OCI-LY7 (cell line): ENCODE results near the gene CCDC78. TPM values are rescaled to one million over a fixed set of nuclear protein-coding genes. Genes with fewer than 3 reads are reported as not detected.
"Not testable (repeated sequence)": the region's sequence is repeated elsewhere in the genome, so short reads cannot be mapped to it uniquely, and the experiment has no call there.

Source experiments
- BruUV-seq: library from RNA; stranded (reverse); fragments of 400-500 nt; replicated peaks from 2 replicates; lab custom pipeline; 2021; lab: Mats Ljungman, UMichigan
- CTCF ChIA-PET: fragments of 300-600 bp; sonication (Branson Sonifier 250); formaldehyde crosslinking; loops from one replicate; lab custom pipeline; 2022; ENCODE audit warnings: antibody characterized with exemption; ENCODE audit not compliant: unreplicated experiment; lab: Charles Lee
- POLR2A ChIA-PET: fragments of 300-600 bp; sonication (Branson Sonifier 250); formaldehyde crosslinking; loops from one replicate; lab custom pipeline; 2022; ENCODE audit warnings: antibody characterized with exemption; lab: Charles Lee
- DNase-seq: peaks from one replicate; pipeline ENCODE4 v3.0.0-alpha.2; 2015; ENCODE audit warnings: low spot score
- H2AFZ ChIP-seq: fragments of 200-600 bp; sonication (generic), shearing (Covaris generic); 2 replicates; pipeline ENCODE4 v1.6.1; 2014; ENCODE audit warnings: mild to moderate bottlenecking, antibody characterized with exemption, low read length, moderate library complexity
- H3K27ac ChIP-seq: fragments of 200-600 bp; sonication (generic); 2 replicates; pipeline ENCODE4 v1.5.1; 2014; ENCODE audit warnings: mixed run types, low read depth, mild to moderate bottlenecking, moderate library complexity, low read length, inconsistent platforms; ENCODE audit not compliant: poor library complexity, severe bottlenecking
- H3K36me3 ChIP-seq: fragments of 200-600 bp; sonication (generic); 2 replicates; pipeline ENCODE4 v1.6.1; 2014; ENCODE audit warnings: mild to moderate bottlenecking, antibody characterized with exemption, low read length, moderate library complexity, mixed read lengths; ENCODE audit not compliant: insufficient read depth
- H3K4me1 ChIP-seq: fragments of 200-600 bp; sonication (generic); 2 replicates; pipeline ENCODE4 v1.5.1; 2014; ENCODE audit warnings: mild to moderate bottlenecking, low read length; ENCODE audit not compliant: insufficient read depth, poor library complexity, severe bottlenecking
- H3K4me2 ChIP-seq: fragments of 200-600 bp; sonication (generic); 2 replicates; pipeline ENCODE4 v1.6.1; 2014; ENCODE audit warnings: mild to moderate bottlenecking, low read length
- H3K4me3 ChIP-seq: fragments of 200-600 bp; sonication (generic); 2 replicates; pipeline ENCODE4 v1.5.1; 2014; ENCODE audit warnings: mild to moderate bottlenecking, low read depth, low read length; ENCODE audit not compliant: poor library complexity, severe bottlenecking
- H3K79me2 ChIP-seq: fragments of 200-600 bp; sonication (generic); 2 replicates; pipeline ENCODE4 v1.6.1; 2016; ENCODE audit warnings: low read depth, mild to moderate bottlenecking, low read length, moderate library complexity, mixed read lengths; ENCODE audit not compliant: insufficient read depth
- H3K9me2 ChIP-seq: fragments of 200-600 bp; sonication (generic); 2 replicates; pipeline ENCODE4 v1.6.1; 2016; ENCODE audit warnings: mild to moderate bottlenecking, low read length, mixed read lengths; ENCODE audit not compliant: insufficient read depth
- H3K9me3 ChIP-seq: fragments of 200-600 bp; sonication (generic); 2 replicates; pipeline ENCODE4 v1.6.1; 2014; ENCODE audit warnings: mild to moderate bottlenecking, mixed run types, low read length, mixed read lengths
- H4K20me1 ChIP-seq: fragments of 200-600 bp; sonication (generic); 2 replicates; pipeline ENCODE4 v1.6.1; 2014; ENCODE audit warnings: mild to moderate bottlenecking, antibody characterized with exemption, low read length, moderate library complexity, mixed read lengths; ENCODE audit not compliant: insufficient read depth
- EZH2phosphoT487 ChIP-seq: fragments of 200-600 bp; sonication (generic); IDR thresholded peaks from 2 replicates; pipeline ENCODE4 v1.6.1; 2018; ENCODE audit warnings: low read depth, borderline replicate concordance, mild to moderate bottlenecking, mixed run types, antibody characterized with exemption, low read length, moderate library complexity, mixed read lengths
- intact Hi-C: fragments of 100-400 bp; cut with micrococcal nuclease; formaldehyde crosslinking; loops from one replicate; pipeline ENCODE4 v1.10.0; 2022; ENCODE audit not compliant: unreplicated experiment
- total RNA-seq, 2 experiments: library from RNA; depleted of rRNA in 1 of 2; stranded (reverse); fragments of >200 nt in 1 of 2; shearing (Covaris generic) in 1 of 2; gene quantifications; 2 replicates each; pipeline ENCODE4 v1.2.3, GENCODE V29; 2014 to 2022
- TF ChIP-seq, protein P1 (sequence below): fragments of 200-600 bp; sonication (generic); conservative IDR thresholded peaks from 2 replicates; pipeline ENCODE4 v1.5.1; 2014; ENCODE audit warnings: mild to moderate bottlenecking, antibody characterized with exemption, low read length, moderate library complexity, mixed read lengths

CCDC78 gene
- total RNA-seq, 2 experiments from 2014 or later, result 25.8 to 57.9 TPM

DNA sequence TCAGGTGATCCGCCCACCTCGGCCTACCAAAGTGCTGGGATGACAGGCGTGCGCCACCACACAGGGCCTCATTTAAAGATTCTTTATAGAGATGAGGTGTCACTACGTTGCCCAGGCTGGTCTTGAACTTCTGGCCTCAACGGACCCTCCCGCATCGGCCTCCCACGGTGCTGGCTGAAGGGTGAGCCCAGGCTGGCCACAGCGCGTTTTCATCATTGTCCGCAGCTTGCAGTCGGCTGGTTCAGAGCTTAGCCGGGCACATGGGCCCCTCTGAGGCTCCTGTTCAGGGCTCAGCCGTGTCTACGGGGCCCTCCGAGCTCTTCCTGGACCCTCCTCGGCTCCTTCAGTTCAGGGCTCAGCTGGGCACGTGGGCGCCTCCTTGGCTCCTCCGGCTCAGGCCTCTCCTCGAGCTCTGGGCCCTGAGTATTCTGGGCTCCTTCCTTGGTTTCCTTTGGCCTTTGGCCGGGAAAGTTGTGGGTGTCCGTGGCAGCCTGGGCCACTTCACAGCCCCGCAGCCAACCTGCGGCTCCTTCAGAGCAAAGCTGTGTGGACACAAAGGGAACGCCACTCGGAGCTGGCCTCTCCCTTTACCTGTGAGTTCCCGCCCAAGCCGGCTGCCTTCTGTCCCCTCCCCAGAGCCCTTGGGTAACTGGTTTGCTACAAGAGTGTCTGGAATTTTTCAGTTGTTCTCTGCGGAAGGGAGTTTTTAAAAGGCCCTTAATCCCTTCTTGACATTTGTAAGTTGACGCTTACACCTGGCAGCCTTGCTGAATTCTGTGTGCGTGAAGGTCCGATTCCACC is 33.1 kb upstream of the CCDC78 start:
- no peaks in the 10 kb centered on the region for H3K36me3 ChIP-seq
- H3K4me2 ChIP-seq, result no peak overlapping the region
- DNase-seq, result no peak
- no peak for TF ChIP-seq EZH2phosphoT487
- TF ChIP-seq, protein P1, sequence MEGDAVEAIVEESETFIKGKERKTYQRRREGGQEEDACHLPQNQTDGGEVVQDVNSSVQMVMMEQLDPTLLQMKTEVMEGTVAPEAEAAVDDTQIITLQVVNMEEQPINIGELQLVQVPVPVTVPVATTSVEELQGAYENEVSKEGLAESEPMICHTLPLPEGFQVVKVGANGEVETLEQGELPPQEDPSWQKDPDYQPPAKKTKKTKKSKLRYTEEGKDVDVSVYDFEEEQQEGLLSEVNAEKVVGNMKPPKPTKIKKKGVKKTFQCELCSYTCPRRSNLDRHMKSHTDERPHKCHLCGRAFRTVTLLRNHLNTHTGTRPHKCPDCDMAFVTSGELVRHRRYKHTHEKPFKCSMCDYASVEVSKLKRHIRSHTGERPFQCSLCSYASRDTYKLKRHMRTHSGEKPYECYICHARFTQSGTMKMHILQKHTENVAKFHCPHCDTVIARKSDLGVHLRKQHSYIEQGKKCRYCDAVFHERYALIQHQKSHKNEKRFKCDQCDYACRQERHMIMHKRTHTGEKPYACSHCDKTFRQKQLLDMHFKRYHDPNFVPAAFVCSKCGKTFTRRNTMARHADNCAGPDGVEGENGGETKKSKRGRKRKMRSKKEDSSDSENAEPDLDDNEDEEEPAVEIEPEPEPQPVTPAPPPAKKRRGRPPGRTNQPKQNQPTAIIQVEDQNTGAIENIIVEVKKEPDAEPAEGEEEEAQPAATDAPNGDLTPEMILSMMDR, result no peak
- intact Hi-C loops, result no loop called here
- no peaks in the 10 kb centered on the region for H3K4me1 ChIP-seq
- H3K27ac ChIP-seq, result no peak overlapping the region
- CTCF ChIA-PET, result no interaction called here
- no peaks in the 10 kb centered on the region for H3K9me2 ChIP-seq
- H3K79me2 ChIP-seq, result no peaks in the 10 kb centered on the region
- H2AFZ ChIP-seq, result no peak overlapping the region
- POLR2A ChIA-PET, result no interaction called here
- H3K4me3 ChIP-seq, result no peak overlapping the region
- no peaks in the 10 kb centered on the region for H4K20me1 ChIP-seq
- no peaks in the 10 kb centered on the region for H3K9me3 ChIP-seq
- BruUV-seq, result no TSS peak

- no peak for DNase-seq
- H2AFZ ChIP-seq, result no peak overlapping the region
- POLR2A ChIA-PET, result no interaction called here
- no peaks in the 10 kb centered on the region for H3K4me1 ChIP-seq
- H3K27ac ChIP-seq, result no peak overlapping the region
- H3K4me2 ChIP-seq, result no peak overlapping the region
- H3K79me2 ChIP-seq, result no peaks in the 10 kb centered on the region
- H3K4me3 ChIP-seq, result no peak overlapping the region
- no TSS peak for BruUV-seq
- H4K20me1 ChIP-seq, result no peaks in the 10 kb centered on the region
- H3K9me3 ChIP-seq, result no peaks in the 10 kb centered on the region
- H3K9me2 ChIP-seq, result no peaks in the 10 kb centered on the region
- CTCF ChIA-PET, result no interaction called here
- no peaks in the 10 kb centered on the region for H3K36me3 ChIP-seq
- intact Hi-C loops, result no loop called here
- TF ChIP-seq, protein P1, result no peak
- TF ChIP-seq EZH2phosphoT487, result no peak
Observed at GRCh38 chr16:756428-756827, 30.2 kb upstream of the CCDC78 start.

DNA sequence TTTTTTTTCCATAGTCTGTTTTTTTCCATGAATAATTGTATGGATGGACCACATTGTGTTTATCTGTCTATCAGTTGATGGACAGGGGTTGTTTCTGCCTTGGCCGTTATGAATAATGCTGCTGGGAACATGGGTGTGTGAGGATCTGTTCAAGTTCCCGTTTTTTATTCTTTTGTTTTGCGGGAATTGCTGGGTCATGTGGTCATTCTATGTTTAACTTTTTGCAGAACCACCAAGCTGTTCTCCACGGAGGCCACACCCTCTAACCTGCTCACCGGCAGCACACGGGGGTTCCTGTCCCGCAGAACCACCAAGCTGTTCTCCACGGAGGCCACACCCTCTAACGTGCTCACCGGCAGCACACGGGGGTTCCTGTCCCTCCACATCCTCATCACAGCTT is 28.4 kb upstream of the CCDC78 start:
- Histone ChIP-seq H3K27ac (no peak overlapping the region), H2AFZ (no peak overlapping the region), H3K4me3 (no peak overlapping the region), H4K20me1 (no peaks in the 10 kb centered on the region), H3K9me2 (no peaks in the 10 kb centered on the region), H3K9me3 (no peaks in the 10 kb centered on the region), H3K4me2 (no peak overlapping the region), H3K79me2 (no peaks in the 10 kb centered on the region), H3K36me3 (no peaks in the 10 kb centered on the region), H3K4me1 (no peaks in the 10 kb centered on the region)
- intact Hi-C loops, result no loop called here
- TF ChIP-seq EZH2phosphoT487, result no peak
- TF ChIP-seq, protein P1, result no peak
- CTCF ChIA-PET, result no interaction called here
- no peak for DNase-seq
- no TSS peak for BruUV-seq
- POLR2A ChIA-PET, result interaction anchor here (0.7 kb wide), 1 partner anchor 792 kb away, joined by 3 read pairs; no protein-coding TSS in a partner anchor

DNA sequence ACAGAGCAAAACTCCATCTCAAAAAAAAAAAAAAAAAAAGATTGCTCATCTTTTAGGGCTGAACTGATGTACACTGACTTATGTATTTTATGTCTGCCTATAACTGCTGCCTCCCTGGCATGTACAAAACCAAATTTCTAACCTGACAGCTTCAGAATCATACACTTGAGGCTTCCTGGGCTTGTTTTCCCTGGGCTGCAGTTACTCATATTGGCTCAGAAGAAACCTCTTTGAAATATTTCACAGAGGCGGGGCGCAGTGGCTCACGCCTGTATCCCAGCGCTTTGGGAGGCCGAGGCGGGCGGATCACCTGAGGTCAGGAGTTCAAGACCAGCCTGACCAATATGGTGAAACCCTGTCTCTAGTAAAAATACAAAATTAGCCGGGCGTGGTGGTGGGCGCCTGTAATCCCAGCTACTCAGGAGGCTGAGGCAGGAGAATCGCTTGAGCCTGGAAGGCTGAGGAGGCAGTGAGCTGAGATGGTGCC is 27.9 kb upstream of the CCDC78 start:
- intact Hi-C loops, H3K27ac ChIP-seq, BruUV-seq, H3K9me2 ChIP-seq, H3K4me2 ChIP-seq, H4K20me1 ChIP-seq, H2AFZ ChIP-seq, H3K36me3 ChIP-seq, H3K79me2 ChIP-seq, H3K4me1 ChIP-seq, POLR2A ChIA-PET, DNase-seq, CTCF ChIA-PET, H3K4me3 ChIP-seq, H3K9me3 ChIP-seq: not testable (repeated sequence)
